Measurements from ENCODE around the gene MCC.
"Not testable (repeated sequence)": the region's sequence is repeated elsewhere in the genome, so short reads cannot be mapped to it uniquely, and the experiment has no call there.

DNA sequence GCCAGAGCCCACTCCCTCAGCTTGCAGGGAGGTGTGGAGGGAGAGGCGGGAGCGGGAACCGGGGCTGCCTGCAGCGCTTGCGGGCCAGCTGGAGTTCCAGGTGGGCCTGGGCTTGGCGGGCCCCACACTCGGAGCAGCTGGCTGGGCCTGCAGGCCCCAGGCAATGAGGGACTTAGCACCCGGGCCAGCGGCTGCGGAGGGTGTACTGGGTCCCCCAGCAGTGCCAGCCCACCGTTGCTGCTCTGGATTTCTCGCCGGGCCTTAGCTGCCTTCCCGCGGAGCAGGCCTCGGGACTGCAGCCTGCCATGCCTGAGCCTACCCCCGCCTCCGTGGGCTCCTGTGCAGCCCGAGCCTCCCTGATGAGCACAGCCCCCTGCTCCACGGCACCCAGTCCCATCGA lies 31.1 kb downstream of the MCC start:
- TF ChIP-seq POLR2A (IDR thresholded peaks at IDR 0.05) = not testable (repeated sequence)
- TF ChIP-seq, protein P1, sequence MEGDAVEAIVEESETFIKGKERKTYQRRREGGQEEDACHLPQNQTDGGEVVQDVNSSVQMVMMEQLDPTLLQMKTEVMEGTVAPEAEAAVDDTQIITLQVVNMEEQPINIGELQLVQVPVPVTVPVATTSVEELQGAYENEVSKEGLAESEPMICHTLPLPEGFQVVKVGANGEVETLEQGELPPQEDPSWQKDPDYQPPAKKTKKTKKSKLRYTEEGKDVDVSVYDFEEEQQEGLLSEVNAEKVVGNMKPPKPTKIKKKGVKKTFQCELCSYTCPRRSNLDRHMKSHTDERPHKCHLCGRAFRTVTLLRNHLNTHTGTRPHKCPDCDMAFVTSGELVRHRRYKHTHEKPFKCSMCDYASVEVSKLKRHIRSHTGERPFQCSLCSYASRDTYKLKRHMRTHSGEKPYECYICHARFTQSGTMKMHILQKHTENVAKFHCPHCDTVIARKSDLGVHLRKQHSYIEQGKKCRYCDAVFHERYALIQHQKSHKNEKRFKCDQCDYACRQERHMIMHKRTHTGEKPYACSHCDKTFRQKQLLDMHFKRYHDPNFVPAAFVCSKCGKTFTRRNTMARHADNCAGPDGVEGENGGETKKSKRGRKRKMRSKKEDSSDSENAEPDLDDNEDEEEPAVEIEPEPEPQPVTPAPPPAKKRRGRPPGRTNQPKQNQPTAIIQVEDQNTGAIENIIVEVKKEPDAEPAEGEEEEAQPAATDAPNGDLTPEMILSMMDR (IDR thresholded peaks at IDR 0.05) = not testable (repeated sequence)

Data from thyroid gland (tissue), 4 donors.